Activated T-helper 1 cell treated with anti-CD3 and anti-CD28 coated beads, Interleukin-12 subunit alpha, Interleukin-12 subunit beta, Interleukin-2, Interleukin-4 antibody, amounts not matched to agents 30 ng/mL and 10 ng/mL and 1 ng/mL, durations not matched to agents 14 hours and 24 hours and 36 hours (primary cell): Measurements from ENCODE around the gene GRIN2B. TPM values are rescaled to one million over a fixed set of nuclear protein-coding genes. Genes with fewer than 3 reads are reported as not detected.

Experiments used
- DNase-seq: peaks from one replicate; pipeline ENCODE4 v3.0.0; 2021; ENCODE audit warnings: low spot score
- H3K27ac Mint-ChIP-seq: one replicate; pipeline ENCODE4 v1.8.0; 2021; ENCODE audit warnings: mild to moderate bottlenecking, mixed read lengths
- H3K27me3 Mint-ChIP-seq: one replicate; pipeline ENCODE4 v1.8.0; 2022; ENCODE audit warnings: mild to moderate bottlenecking, moderate library complexity, mixed read lengths; ENCODE audit not compliant: insufficient read depth
- H3K36me3 Mint-ChIP-seq: one replicate; pipeline ENCODE4 v1.8.0; 2021; ENCODE audit warnings: low read depth, mixed read lengths
- H3K4me1 Mint-ChIP-seq: one replicate; pipeline ENCODE4 v1.8.0; 2021; ENCODE audit warnings: low read depth, mixed read lengths
- H3K4me3 Mint-ChIP-seq: one replicate; pipeline ENCODE4 v1.8.0; 2021; ENCODE audit warnings: mild to moderate bottlenecking, moderate library complexity, mixed read lengths
- H3K9me3 Mint-ChIP-seq: one replicate; pipeline ENCODE4 v1.8.0; 2021; ENCODE audit warnings: mixed read lengths
- intact Hi-C: fragments of 100-400 bp; cut with micrococcal nuclease; formaldehyde crosslinking; loops from one replicate; pipeline ENCODE4 v1.15.1; 2024
- total RNA-seq: library from RNA; stranded (reverse); gene quantifications from 2 replicates; pipeline ENCODE4 v1.2.3, GENCODE V29; 2022

Gene GRIN2B
- total RNA-seq, 1 donor from 2014 or later = not detected

GRCh38 chr12:13976880-13977279, 4.5 kb downstream of the GRIN2B start:
- Mint-ChIP-seq H3K27me3 (peaks cover 24% of the 10 kb centered on the region), H3K4me1 (no peaks in the 10 kb centered on the region), H3K36me3 (peaks cover 3% of the 10 kb centered on the region), H3K27ac (no peak overlapping the region), H3K9me3 (no peaks in the 10 kb centered on the region), H3K4me3 (no peak overlapping the region)
- DNase-seq = no peak
- intact Hi-C loops = no loop called here

GRCh38 chr12:13976028-13976584, 5.3 kb downstream of the GRIN2B start:
- Mint-ChIP-seq H3K9me3 (no peaks in the 10 kb centered on the region), H3K36me3 (peaks cover 3% of the 10 kb centered on the region), H3K4me3 (no peak overlapping the region), H3K4me1 (no peaks in the 10 kb centered on the region), H3K27ac (no peak overlapping the region), H3K27me3 (peaks cover 21% of the 10 kb centered on the region)
- intact Hi-C loops = no loop called here
- DNase-seq = no peak

- Mint-ChIP-seq H3K27ac (no peak overlapping the region), H3K4me1 (no peaks in the 10 kb centered on the region), H3K9me3 (no peaks in the 10 kb centered on the region), H3K4me3 (no peak overlapping the region), H3K27me3 (peaks cover 4% of the 10 kb centered on the region), H3K36me3 (no peaks in the 10 kb centered on the region)
- DNase-seq = no peak
- intact Hi-C loops = no loop called here
These were observed 7.4 kb downstream of the GRIN2B start for GRCh38 chr12:13973996-13974395.

- intact Hi-C loops = no loop called here
- Mint-ChIP-seq H3K9me3 (no peaks in the 10 kb centered on the region), H3K4me1 (no peaks in the 10 kb centered on the region), H3K4me3 (no peak overlapping the region), H3K36me3 (no peaks in the 10 kb centered on the region), H3K27me3 (no peaks in the 10 kb centered on the region), H3K27ac (no peak overlapping the region)
- DNase-seq = no peak
These were observed 10.6 kb downstream of the GRIN2B start for GRCh38 chr12:13970803-13971202.

GRCh38 chr12:13968281-13968680, 13.1 kb downstream of the GRIN2B start:
- no peaks in the 10 kb centered on the region for H3K36me3 Mint-ChIP-seq
- DNase-seq = no peak
- H3K4me1 Mint-ChIP-seq = no peaks in the 10 kb centered on the region
- no peaks in the 10 kb centered on the region for H3K27me3 Mint-ChIP-seq
- intact Hi-C loops = no loop called here
- no peaks in the 10 kb centered on the region for H3K9me3 Mint-ChIP-seq
- H3K27ac Mint-ChIP-seq = no peak overlapping the region
- H3K4me3 Mint-ChIP-seq = no peak overlapping the region

GRCh38 chr12:13964666-13965065, 16.7 kb downstream of the GRIN2B start:
- no peak for DNase-seq
- Mint-ChIP-seq H3K27ac (no peak overlapping the region), H3K9me3 (no peaks in the 10 kb centered on the region), H3K4me3 (no peak overlapping the region), H3K4me1 (no peaks in the 10 kb centered on the region), H3K36me3 (no peaks in the 10 kb centered on the region), H3K27me3 (no peaks in the 10 kb centered on the region)
- intact Hi-C loops = no loop called here

- Mint-ChIP-seq H3K27ac (no peak overlapping the region), H3K4me3 (no peak overlapping the region), H3K9me3 (no peaks in the 10 kb centered on the region), H3K27me3 (no peaks in the 10 kb centered on the region), H3K36me3 (no peaks in the 10 kb centered on the region), H3K4me1 (no peaks in the 10 kb centered on the region)
- DNase-seq = no peak
- intact Hi-C loops = no loop called here
These were observed 18.7 kb downstream of the GRIN2B start for GRCh38 chr12:13962699-13963098.

- Mint-ChIP-seq H3K9me3 (no peaks in the 10 kb centered on the region), H3K4me3 (no peak overlapping the region), H3K27me3 (no peaks in the 10 kb centered on the region), H3K36me3 (no peaks in the 10 kb centered on the region), H3K4me1 (no peaks in the 10 kb centered on the region), H3K27ac (no peak overlapping the region)
- no peak for DNase-seq
- intact Hi-C loops = no loop called here
These were observed 19.4 kb downstream of the GRIN2B start for GRCh38 chr12:13961971-13962370.

GRCh38 chr12:13959131-13959723, 22.2 kb downstream of the GRIN2B start:
- Mint-ChIP-seq H3K4me3 (no peak overlapping the region), H3K4me1 (no peaks in the 10 kb centered on the region), H3K36me3 (no peaks in the 10 kb centered on the region), H3K9me3 (no peaks in the 10 kb centered on the region), H3K27me3 (no peaks in the 10 kb centered on the region), H3K27ac (no peak overlapping the region)
- intact Hi-C loops = no loop called here
- DNase-seq = no peak

GRCh38 chr12:13957576-13957975, 23.8 kb downstream of the GRIN2B start:
- Mint-ChIP-seq H3K4me3 (no peak overlapping the region), H3K36me3 (no peaks in the 10 kb centered on the region), H3K9me3 (no peaks in the 10 kb centered on the region), H3K27me3 (no peaks in the 10 kb centered on the region), H3K4me1 (no peaks in the 10 kb centered on the region), H3K27ac (no peak overlapping the region)
- intact Hi-C loops = no loop called here
- DNase-seq = no peak

- no peak overlapping the region for H3K27ac Mint-ChIP-seq
- no peak overlapping the region for H3K4me3 Mint-ChIP-seq
- intact Hi-C loops = no loop called here
- DNase-seq = no peak
- no peaks in the 10 kb centered on the region for H3K36me3 Mint-ChIP-seq
- H3K4me1 Mint-ChIP-seq = no peaks in the 10 kb centered on the region
- no peaks in the 10 kb centered on the region for H3K9me3 Mint-ChIP-seq
- no peaks in the 10 kb centered on the region for H3K27me3 Mint-ChIP-seq
These were observed 25.3 kb downstream of the GRIN2B start for GRCh38 chr12:13956060-13956590.

GRCh38 chr12:13952096-13952495, 29.3 kb downstream of the GRIN2B start:
- no peaks in the 10 kb centered on the region for H3K36me3 Mint-ChIP-seq
- no peak overlapping the region for H3K27ac Mint-ChIP-seq
- H3K4me3 Mint-ChIP-seq = no peak overlapping the region
- no peaks in the 10 kb centered on the region for H3K4me1 Mint-ChIP-seq
- no peaks in the 10 kb centered on the region for H3K9me3 Mint-ChIP-seq
- DNase-seq = no peak
- intact Hi-C loops = no loop called here
- H3K27me3 Mint-ChIP-seq = peaks cover 2% of the 10 kb centered on the region

GRCh38 chr12:13950502-13950901, 30.9 kb downstream of the GRIN2B start:
- Mint-ChIP-seq H3K27me3 (peaks cover 2% of the 10 kb centered on the region), H3K9me3 (no peaks in the 10 kb centered on the region), H3K4me1 (no peaks in the 10 kb centered on the region), H3K4me3 (no peak overlapping the region), H3K27ac (no peak overlapping the region), H3K36me3 (no peaks in the 10 kb centered on the region)
- intact Hi-C loops = no loop called here
- no peak for DNase-seq

- H3K27me3 Mint-ChIP-seq = peaks cover 2% of the 10 kb centered on the region
- no peaks in the 10 kb centered on the region for H3K36me3 Mint-ChIP-seq
These were observed 32.8 kb downstream of the GRIN2B start for GRCh38 chr12:13948621-13949020.

More at GRCh38 chr12:13948621-13949020, 32.8 kb downstream of the GRIN2B start:
- Mint-ChIP-seq H3K9me3 (no peaks in the 10 kb centered on the region), H3K4me3 (no peak overlapping the region), H3K27ac (no peak overlapping the region), H3K4me1 (no peaks in the 10 kb centered on the region)
- intact Hi-C loops = no loop called here
- no peak for DNase-seq
